GM19238 (cell line): Measurements from ENCODE around the gene NTRK3.
"Not testable (repeated sequence)": the region's sequence is repeated elsewhere in the genome, so short reads cannot be mapped to it uniquely, and the experiment has no call there.

ENCODE experiments used
- DNase-seq: peaks from one replicate; pipeline ENCODE4 v3.0.0; 2011; ENCODE audit warnings: low spot score; ENCODE audit not compliant: insufficient read length

Gene NTRK3

GRCh38 chr15:88036154-88036839 is 220.2 kb downstream of the NTRK3 start:
- no peak for DNase-seq

GRCh38 chr15:88035381-88035780 is 221.2 kb downstream of the NTRK3 start:
- no peak for DNase-seq

GRCh38 chr15:88033421-88033820 is 223.1 kb downstream of the NTRK3 start:
- not testable (repeated sequence) for DNase-seq

GRCh38 chr15:88032787-88033186 is 223.8 kb downstream of the NTRK3 start:
- no peak for DNase-seq

GRCh38 chr15:88031461-88031860 is 225.1 kb downstream of the NTRK3 start:
- DNase-seq: no peak

GRCh38 chr15:88029696-88030095 is 226.8 kb downstream of the NTRK3 start:
- no peak for DNase-seq

GRCh38 chr15:88028024-88028423 is 228.5 kb downstream of the NTRK3 start:
- no peak for DNase-seq

GRCh38 chr15:88023914-88024313 is 232.6 kb downstream of the NTRK3 start:
- DNase-seq: no peak

GRCh38 chr15:88022716-88023115 is 233.8 kb downstream of the NTRK3 start:
- DNase-seq: no peak

- DNase-seq: no peak
These were observed 234.9 kb downstream of the NTRK3 start for GRCh38 chr15:88021601-88022000.

- no peak for DNase-seq
These were observed 235.7 kb downstream of the NTRK3 start for GRCh38 chr15:88020806-88021205.

GRCh38 chr15:88019656-88020055 is 236.9 kb downstream of the NTRK3 start:
- no peak for DNase-seq

- DNase-seq: no peak
These were observed 237.5 kb downstream of the NTRK3 start for GRCh38 chr15:88018869-88019641.

GRCh38 chr15:88017753-88018152 is 238.8 kb downstream of the NTRK3 start:
- no peak for DNase-seq

GRCh38 chr15:88016406-88016805 is 240.1 kb downstream of the NTRK3 start:
- no peak for DNase-seq

- no peak for DNase-seq
These were observed 241.2 kb downstream of the NTRK3 start for GRCh38 chr15:88015228-88015860.

- no peak for DNase-seq
These were observed 241.9 kb downstream of the NTRK3 start for GRCh38 chr15:88014454-88015160.

- DNase-seq: no peak
These were observed 243.4 kb downstream of the NTRK3 start for GRCh38 chr15:88013111-88013510.

- DNase-seq: no peak
These were observed 243.9 kb downstream of the NTRK3 start for GRCh38 chr15:88012688-88013087.

- no peak for DNase-seq
These were observed 244.3 kb downstream of the NTRK3 start for GRCh38 chr15:88012233-88012632.

GRCh38 chr15:88011533-88011932 is 245.0 kb downstream of the NTRK3 start:
- no peak for DNase-seq

- no peak for DNase-seq
These were observed 250.4 kb downstream of the NTRK3 start for GRCh38 chr15:88006146-88006545.
